ENCODE data around the gene ACBD4.

DNA sequence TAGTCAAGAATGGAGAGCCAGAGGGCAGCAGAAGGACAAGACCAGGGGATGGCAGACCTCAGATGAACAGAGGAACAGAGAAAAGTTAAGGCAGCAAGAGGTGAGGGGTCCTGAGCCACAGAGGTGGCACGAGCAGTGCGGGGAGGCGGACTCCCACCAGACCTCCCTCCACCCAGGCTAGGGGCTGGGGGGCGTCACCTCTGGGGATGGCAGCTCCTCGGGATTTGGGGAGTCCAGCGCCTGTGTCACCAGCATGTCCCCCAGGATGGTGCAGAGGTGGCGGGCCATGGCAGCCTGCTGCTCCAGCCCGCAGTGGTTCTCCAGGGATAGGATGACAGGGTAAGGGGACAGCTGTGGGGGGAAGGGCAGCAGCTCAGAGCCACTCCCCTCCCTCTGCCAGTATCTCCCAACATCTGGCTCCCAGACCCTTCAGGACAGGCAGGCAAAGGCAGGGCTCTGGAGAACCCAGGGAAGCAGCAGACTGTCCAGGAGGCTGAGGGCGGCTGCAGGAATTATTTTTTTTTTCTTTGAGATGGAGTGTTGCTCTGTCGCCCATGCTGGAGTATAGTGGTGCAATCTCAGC lies 19.0 kb upstream of the ACBD4 start:
- TF ChIP-seq IRF2 (CRISPR knock-in tag; IDR thresholded peaks at IDR 0.05) (no peak), ZNF276 (CRISPR knock-in tag; IDR thresholded peaks at IDR 0.05; ENCODE audit: low read depth) (no peak), HNRNPK (IDR thresholded peaks at IDR 0.05; ENCODE audit: low read depth, low read length, poor library complexity, severe bottlenecking) (no peak), NFYC (CRISPR knock-in tag; IDR thresholded peaks at IDR 0.05) (no peak), MXI1 (IDR thresholded peaks at IDR 0.05; ENCODE audit: borderline replicate concordance, low read depth, low read length) (no peak), ZNF672 (CRISPR knock-in tag; IDR thresholded peaks at IDR 0.05) (no peak), EED (CRISPR knock-in tag; IDR thresholded peaks at IDR 0.05) (no peak), EZH2 (conservative IDR thresholded peaks at IDR 0.05; ENCODE audit: low read depth, low read length) (no peak)
- TF ChIP-seq, protein P1, sequence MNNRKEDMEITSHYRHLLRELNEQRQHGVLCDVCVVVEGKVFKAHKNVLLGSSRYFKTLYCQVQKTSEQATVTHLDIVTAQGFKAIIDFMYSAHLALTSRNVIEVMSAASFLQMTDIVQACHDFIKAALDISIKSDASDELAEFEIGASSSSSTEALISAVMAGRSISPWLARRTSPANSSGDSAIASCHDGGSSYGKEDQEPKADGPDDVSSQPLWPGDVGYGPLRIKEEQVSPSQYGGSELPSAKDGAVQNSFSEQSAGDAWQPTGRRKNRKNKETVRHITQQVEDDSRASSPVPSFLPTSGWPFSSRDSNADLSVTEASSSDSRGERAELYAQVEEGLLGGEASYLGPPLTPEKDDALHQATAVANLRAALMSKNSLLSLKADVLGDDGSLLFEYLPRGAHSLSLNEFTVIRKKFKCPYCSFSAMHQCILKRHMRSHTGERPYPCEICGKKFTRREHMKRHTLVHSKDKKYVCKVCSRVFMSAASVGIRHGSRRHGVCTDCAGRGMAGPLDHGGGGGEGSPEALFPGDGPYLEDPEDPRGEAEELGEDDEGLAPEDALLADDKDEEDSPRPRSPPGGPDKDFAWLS (CRISPR knock-in tag; IDR thresholded peaks at IDR 0.05; ENCODE audit: borderline replicate concordance), result no peak
- TF ChIP-seq, protein P2, sequence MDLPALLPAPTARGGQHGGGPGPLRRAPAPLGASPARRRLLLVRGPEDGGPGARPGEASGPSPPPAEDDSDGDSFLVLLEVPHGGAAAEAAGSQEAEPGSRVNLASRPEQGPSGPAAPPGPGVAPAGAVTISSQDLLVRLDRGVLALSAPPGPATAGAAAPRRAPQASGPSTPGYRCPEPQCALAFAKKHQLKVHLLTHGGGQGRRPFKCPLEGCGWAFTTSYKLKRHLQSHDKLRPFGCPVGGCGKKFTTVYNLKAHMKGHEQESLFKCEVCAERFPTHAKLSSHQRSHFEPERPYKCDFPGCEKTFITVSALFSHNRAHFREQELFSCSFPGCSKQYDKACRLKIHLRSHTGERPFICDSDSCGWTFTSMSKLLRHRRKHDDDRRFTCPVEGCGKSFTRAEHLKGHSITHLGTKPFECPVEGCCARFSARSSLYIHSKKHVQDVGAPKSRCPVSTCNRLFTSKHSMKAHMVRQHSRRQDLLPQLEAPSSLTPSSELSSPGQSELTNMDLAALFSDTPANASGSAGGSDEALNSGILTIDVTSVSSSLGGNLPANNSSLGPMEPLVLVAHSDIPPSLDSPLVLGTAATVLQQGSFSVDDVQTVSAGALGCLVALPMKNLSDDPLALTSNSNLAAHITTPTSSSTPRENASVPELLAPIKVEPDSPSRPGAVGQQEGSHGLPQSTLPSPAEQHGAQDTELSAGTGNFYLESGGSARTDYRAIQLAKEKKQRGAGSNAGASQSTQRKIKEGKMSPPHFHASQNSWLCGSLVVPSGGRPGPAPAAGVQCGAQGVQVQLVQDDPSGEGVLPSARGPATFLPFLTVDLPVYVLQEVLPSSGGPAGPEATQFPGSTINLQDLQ (CRISPR knock-in tag; IDR thresholded peaks at IDR 0.05), result no peak
- TF ChIP-seq, protein P3, sequence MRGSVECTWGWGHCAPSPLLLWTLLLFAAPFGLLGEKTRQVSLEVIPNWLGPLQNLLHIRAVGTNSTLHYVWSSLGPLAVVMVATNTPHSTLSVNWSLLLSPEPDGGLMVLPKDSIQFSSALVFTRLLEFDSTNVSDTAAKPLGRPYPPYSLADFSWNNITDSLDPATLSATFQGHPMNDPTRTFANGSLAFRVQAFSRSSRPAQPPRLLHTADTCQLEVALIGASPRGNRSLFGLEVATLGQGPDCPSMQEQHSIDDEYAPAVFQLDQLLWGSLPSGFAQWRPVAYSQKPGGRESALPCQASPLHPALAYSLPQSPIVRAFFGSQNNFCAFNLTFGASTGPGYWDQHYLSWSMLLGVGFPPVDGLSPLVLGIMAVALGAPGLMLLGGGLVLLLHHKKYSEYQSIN (CRISPR knock-in tag; IDR thresholded peaks at IDR 0.05; ENCODE audit: borderline replicate concordance), result no peak
